ENCODE data around the gene GLIS1. TPM values are rescaled to one million over a fixed set of nuclear protein-coding genes. Genes with fewer than 3 reads are reported as not detected.

GLIS1 gene
- polyA plus RNA-seq, 1 donor from 2014 or later: not detected

DNA sequence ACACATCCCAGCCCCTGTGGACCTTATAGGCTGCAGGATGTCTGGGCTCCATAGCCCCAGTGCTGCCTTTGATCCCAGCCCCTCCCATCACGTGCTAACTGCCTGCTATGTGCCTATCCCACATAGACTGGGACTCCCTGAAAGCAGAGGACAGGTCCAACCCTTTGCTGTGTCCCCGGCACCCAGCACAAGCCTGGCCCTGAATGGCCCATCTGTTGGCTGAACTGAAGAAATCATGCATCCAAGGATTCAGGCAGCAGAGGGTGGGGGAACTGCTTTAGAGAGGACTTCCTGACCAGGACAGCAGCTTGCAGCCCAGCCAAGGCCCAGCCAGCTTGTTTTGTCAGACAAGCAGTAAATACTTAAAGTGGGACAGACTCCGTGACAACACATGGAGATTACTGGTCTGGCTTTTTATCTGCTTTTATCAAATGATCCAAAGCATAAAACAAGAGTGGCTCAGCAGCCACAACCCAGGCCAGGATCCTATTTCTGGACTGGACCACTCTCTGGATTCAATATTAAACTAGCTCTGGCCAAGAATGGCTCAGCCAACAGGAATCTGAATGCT is 69.3 kb downstream of the GLIS1 start:
- TF ChIP-seq EZH2 (IDR thresholded peaks at IDR 0.05; ENCODE audit: borderline replicate concordance, insufficient read depth, low read length, poor library complexity, severe bottlenecking) (no peak), EP300 (conservative IDR thresholded peaks at IDR 0.05; ENCODE audit: poor library complexity, severe bottlenecking) (no peak)
- Histone ChIP-seq H3K4me3 (ENCODE audit: low read length) (no peak overlapping the region), H3K27me3 (ENCODE audit: insufficient read depth, low read depth, low read length) (no peaks in the 10 kb centered on the region), H3K9me2 (ENCODE audit: insufficient read depth, low read length) (no peaks in the 10 kb centered on the region), H3K36me3 (ENCODE audit: insufficient read depth, low read length) (no peaks in the 10 kb centered on the region), H3K9ac (ENCODE audit: low read length) (no peak overlapping the region), H3K27ac (ENCODE audit: low read length) (no peak overlapping the region), H3K4me2 (ENCODE audit: low read length) (no peak overlapping the region), H3K79me2 (replicated peaks; ENCODE audit: insufficient read depth, low read length) (no peaks in the 10 kb centered on the region), H4K20me1 (ENCODE audit: insufficient read depth) (no peaks in the 10 kb centered on the region), H3K9me3 (ENCODE audit: low read length) (no peaks in the 10 kb centered on the region), H2AFZ (ENCODE audit: low read depth, low read length) (no peak overlapping the region), H3F3A (ENCODE audit: insufficient read depth, low read length, poor library complexity, severe bottlenecking) (no peaks in the 10 kb centered on the region)

GRCh38 chr1:53666566-53666965 is 72.4 kb downstream of the GLIS1 start:
- Histone ChIP-seq H3K27me3 (ENCODE audit: insufficient read depth, low read depth, low read length) (no peaks in the 10 kb centered on the region), H3K9ac (ENCODE audit: low read length) (no peak overlapping the region), H3K36me3 (ENCODE audit: insufficient read depth, low read length) (no peaks in the 10 kb centered on the region), H3K79me2 (replicated peaks; ENCODE audit: insufficient read depth, low read length) (no peaks in the 10 kb centered on the region), H3K4me2 (ENCODE audit: low read length) (no peak overlapping the region), H3K27ac (ENCODE audit: low read length) (no peak overlapping the region), H3F3A (ENCODE audit: insufficient read depth, low read length, poor library complexity, severe bottlenecking) (no peaks in the 10 kb centered on the region), H3K9me2 (ENCODE audit: insufficient read depth, low read length) (no peaks in the 10 kb centered on the region), H2AFZ (ENCODE audit: low read depth, low read length) (no peak overlapping the region), H3K4me3 (ENCODE audit: low read length) (no peak overlapping the region), H4K20me1 (ENCODE audit: insufficient read depth) (no peaks in the 10 kb centered on the region), H3K9me3 (ENCODE audit: low read length) (no peaks in the 10 kb centered on the region)
- TF ChIP-seq TAF1 (IDR thresholded peaks at IDR 0.05; ENCODE audit: low read depth) (no peak), REST (IDR thresholded peaks at IDR 0.05; ENCODE audit: borderline replicate concordance) (no peak), RAD21 (conservative IDR thresholded peaks at IDR 0.05) (no peak), EZH2 (IDR thresholded peaks at IDR 0.05; ENCODE audit: borderline replicate concordance, insufficient read depth, low read length, poor library complexity, severe bottlenecking) (no peak), SMC3 (conservative IDR thresholded peaks at IDR 0.05; ENCODE audit: poor library complexity) (no peak), EP300 (conservative IDR thresholded peaks at IDR 0.05; ENCODE audit: poor library complexity, severe bottlenecking) (no peak), MXI1 (conservative IDR thresholded peaks at IDR 0.05; ENCODE audit: poor library complexity, severe bottlenecking) (no peak), POLR2AphosphoS5 (IDR thresholded peaks at IDR 0.05) (no peak)
- TF ChIP-seq, protein P1, sequence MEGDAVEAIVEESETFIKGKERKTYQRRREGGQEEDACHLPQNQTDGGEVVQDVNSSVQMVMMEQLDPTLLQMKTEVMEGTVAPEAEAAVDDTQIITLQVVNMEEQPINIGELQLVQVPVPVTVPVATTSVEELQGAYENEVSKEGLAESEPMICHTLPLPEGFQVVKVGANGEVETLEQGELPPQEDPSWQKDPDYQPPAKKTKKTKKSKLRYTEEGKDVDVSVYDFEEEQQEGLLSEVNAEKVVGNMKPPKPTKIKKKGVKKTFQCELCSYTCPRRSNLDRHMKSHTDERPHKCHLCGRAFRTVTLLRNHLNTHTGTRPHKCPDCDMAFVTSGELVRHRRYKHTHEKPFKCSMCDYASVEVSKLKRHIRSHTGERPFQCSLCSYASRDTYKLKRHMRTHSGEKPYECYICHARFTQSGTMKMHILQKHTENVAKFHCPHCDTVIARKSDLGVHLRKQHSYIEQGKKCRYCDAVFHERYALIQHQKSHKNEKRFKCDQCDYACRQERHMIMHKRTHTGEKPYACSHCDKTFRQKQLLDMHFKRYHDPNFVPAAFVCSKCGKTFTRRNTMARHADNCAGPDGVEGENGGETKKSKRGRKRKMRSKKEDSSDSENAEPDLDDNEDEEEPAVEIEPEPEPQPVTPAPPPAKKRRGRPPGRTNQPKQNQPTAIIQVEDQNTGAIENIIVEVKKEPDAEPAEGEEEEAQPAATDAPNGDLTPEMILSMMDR (IDR thresholded peaks at IDR 0.05; ENCODE audit: poor library complexity, severe bottlenecking): no peak

Measured in neural cell (in vitro differentiated cells).